Epithelial cell of proximal tubule (primary cell): ENCODE data around the gene MT1X. TPM values are rescaled to one million over a fixed set of nuclear protein-coding genes. Genes with fewer than 3 reads are reported as not detected.
A peak's percentile ranks its signal among the peaks of the same experiment; 100 is the strongest.
"Not testable (repeated sequence)": the region's sequence is repeated elsewhere in the genome, so short reads cannot be mapped to it uniquely, and the experiment has no call there.

ENCODE experiments used
- DNase-seq: peaks from one replicate; pipeline ENCODE4 v3.0.0-alpha.2; 2011; ENCODE audit warnings: low read depth
- H3K4me3 ChIP-seq: 2 replicates; pipeline ENCODE4 v1.5.1; 2011; ENCODE audit warnings: low read depth, mild to moderate bottlenecking, low read length
- total RNA-seq: library from RNA; depleted of rRNA; stranded (reverse); fragments of >200 nt; gene quantifications from 2 replicates; pipeline ENCODE4 v1.2.3, GENCODE V29; 2015
- TF ChIP-seq, protein P1 (sequence below): conservative IDR thresholded peaks from 2 replicates; pipeline ENCODE4 v1.5.1; 2012; ENCODE audit warnings: low read depth, mild to moderate bottlenecking, low read length

The MT1X gene
- total RNA-seq, 1 donor from 2014 or later = 132 TPM

DNA sequence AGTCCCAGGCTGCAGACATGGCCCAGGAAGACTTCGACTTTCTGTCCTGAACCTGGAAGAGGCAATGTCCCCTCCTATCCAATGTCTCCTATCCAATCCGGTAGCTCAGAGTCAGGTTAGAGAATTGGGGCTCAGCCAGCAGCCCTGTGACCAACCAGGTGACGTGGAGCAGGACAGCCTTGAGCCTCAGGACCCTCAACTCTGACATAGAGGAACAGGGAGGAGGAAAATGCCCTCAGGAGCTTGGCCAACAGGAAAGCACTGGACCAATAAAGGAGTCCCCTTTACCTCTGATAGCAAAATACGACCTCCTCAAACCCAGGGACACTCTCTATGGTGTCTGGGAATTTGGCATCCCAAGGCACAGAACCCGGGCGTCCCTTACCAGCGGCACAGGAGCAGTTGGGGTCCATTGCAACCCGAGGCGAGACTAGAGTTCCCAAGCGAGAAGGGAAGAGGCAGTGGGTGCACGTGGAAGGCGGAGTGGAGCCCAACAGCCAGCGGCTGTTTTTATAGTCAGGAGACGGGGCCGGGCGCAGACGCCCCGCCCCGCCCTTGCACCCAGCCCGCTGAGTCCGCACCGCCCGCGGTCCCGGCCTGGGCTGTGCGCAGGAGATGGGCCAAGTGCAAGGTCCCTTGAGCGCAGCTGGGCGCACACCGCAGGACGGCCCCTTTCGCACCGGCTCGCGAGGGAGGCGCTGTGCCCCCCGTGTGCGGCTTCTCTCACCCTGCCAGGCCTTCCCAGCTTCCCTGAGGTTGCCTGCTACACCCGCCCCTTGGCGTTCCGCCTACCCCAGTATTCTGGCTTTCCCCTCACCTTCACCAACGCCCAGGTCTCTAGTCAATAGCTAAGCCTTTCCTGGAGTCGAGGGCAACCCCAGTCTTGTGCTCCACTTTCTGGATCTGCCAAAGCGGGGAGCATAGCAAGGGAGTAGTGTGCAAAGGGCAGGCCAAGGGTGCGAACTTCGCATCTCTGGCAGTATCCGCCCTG, 14.4 kb upstream of the MT1X start, which contains the start of gene MT1G:
Gene MT1G, minus strand, starts transcription at position 485 of the 991 bp plus-strand sequence. Its CDS starts 72 bp downstream, at position 413.
- TF ChIP-seq, protein P1, sequence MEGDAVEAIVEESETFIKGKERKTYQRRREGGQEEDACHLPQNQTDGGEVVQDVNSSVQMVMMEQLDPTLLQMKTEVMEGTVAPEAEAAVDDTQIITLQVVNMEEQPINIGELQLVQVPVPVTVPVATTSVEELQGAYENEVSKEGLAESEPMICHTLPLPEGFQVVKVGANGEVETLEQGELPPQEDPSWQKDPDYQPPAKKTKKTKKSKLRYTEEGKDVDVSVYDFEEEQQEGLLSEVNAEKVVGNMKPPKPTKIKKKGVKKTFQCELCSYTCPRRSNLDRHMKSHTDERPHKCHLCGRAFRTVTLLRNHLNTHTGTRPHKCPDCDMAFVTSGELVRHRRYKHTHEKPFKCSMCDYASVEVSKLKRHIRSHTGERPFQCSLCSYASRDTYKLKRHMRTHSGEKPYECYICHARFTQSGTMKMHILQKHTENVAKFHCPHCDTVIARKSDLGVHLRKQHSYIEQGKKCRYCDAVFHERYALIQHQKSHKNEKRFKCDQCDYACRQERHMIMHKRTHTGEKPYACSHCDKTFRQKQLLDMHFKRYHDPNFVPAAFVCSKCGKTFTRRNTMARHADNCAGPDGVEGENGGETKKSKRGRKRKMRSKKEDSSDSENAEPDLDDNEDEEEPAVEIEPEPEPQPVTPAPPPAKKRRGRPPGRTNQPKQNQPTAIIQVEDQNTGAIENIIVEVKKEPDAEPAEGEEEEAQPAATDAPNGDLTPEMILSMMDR = no peak
- no peak for DNase-seq
- H3K4me3 ChIP-seq = peak within 1 kb of the TSS; percentile 53

DNA sequence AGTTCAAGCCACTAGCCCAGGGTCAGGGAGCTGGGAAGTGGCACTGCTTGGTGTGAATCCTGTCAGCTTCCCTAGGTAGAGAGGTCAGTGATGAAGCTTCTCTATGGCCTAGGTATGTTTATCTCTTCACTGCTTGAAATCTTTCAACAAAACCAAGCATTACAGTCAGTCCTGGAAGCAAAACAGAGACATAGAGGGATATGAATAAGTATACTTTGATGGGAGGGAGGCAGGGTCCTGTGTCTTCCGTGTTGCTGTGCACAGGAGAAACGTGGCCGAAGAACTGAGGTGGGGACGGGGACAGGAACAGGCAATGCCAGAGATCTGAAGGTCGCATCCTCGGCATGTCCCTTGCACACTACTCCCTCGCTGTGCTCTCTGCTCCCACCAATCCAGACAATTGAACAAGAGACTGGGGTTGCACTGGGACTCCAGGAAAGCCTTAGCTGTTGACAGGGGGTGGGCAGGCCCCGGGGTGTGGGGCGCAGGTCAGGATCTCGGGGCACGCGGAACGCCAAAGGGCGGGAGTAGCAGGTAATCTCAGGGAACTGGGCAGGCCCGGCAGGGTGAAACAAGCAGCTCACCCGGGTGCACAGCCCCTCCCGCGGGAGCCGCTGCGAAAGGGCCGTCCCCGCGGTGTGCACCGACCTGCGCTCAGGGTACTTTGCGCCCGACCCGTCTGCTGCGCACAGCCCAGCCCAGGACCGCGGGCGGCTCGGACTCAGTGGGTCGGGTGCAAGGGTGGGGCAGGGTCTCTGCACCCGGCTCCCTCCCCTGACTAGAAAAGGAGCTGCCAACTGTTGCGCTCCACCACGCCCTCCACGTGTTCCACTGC, 13.0 kb upstream of the MT1X start, which contains the start of gene MT1H:
Gene MT1H, plus strand, starts transcription at position 810 of the 835 bp plus-strand sequence. CDS start 71 bp downstream, outside the sequence.
- DNase-seq = no peak
- H3K4me3 ChIP-seq = peak within 1 kb of the TSS; percentile 7
- TF ChIP-seq, protein P1 = no peak

DNA sequence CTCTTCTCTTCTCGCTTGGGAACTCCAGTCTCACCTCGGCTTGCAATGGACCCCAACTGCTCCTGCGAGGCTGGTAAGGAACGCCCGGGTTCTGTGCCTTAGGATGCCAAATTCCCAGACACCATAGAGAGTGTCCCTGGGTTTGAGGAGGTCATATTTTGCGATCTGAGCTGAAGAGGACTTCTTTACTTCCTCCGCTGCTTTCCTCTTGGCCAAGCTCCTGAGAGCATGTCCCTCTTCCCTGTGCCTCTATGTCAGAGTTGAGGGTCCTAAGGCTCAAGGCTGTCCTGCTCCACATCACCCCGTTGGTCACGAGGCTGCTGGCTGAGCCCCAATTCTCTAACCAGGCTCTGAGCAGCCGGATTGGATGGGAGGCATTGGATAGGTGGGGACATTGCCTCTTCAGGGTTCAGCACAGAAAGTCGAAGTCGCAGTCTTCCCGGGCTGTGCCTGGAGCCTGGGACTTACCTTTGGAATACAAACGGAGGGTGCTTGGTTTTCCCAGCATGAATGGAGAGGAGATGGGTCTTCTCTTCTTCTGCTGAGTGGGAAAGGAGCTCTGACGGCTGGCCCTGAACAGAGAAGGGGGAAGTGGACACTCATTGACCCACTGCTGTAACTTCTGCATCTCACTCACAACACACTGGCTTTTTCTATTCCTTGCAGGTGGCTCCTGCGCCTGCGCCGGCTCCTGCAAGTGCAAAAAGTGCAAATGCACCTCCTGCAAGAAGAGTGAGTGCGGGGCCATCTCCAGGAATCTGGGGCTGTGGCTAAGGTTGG, 12.2 kb upstream of the MT1X start:
- DNase-seq = no peak
- TF ChIP-seq, protein P1 = no peak
- peak overlapping the region; percentile 7 for H3K4me3 ChIP-seq

DNA sequence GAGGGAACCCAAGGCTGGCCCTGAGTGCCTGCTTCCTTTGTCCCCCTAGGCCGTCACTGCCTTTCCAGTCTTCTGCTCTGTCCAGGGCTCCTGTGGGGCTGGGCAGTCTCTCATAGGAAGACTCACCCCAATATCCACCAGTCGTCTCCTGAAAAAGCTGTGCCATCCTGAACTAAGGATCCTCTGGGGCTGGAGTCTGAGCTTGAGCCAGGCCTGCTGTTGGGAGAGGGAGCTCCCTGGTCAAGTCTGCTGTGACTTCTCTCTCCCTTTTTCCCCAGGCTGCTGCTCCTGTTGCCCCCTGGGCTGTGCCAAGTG, 11.7 kb upstream of the MT1X start:
- TF ChIP-seq, protein P1 = no peak
- peak overlapping the region; percentile 7 for H3K4me3 ChIP-seq
- no peak for DNase-seq

DNA sequence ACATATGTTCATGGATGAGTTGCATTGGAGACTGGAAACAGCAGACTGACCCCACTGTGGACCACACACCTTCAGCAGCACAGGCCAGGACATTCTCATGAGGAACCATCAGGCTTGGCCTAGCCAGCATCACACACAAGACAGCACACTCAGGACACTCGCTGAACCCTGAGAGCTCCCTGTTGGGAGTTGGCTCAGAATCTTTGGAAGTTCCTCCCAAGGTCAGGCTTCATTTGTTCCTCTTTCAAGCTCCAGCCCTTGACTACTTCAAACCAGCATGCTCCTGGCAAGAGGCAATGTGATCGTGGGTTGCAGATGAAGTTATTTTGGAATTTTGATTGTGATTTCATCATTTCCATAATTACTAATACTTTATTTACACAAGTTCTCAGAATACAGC, 10.6 kb upstream of the MT1X start:
- not testable (repeated sequence) for H3K4me3 ChIP-seq, DNase-seq

DNA sequence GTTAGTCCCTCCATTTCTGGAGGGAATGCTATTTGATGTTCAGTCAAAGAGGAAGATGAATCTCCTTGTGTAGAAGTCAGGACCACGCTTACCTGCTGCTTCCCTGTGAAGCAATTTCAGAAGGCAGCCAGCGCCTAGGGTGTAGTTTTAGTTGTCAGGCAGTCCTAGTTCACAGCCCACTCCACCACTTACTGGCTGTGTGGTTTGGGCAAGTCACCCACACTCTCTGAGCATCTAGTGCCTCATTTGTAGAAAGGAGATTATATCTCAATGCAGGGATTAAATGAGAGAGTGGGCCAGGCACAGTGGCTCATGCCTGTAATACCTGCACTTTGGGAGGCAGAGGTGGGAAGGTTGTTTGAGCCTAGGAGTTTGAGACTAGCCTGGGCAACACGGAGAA, 10.1 kb upstream of the MT1X start:
- H3K4me3 ChIP-seq, DNase-seq: not testable (repeated sequence)

DNA sequence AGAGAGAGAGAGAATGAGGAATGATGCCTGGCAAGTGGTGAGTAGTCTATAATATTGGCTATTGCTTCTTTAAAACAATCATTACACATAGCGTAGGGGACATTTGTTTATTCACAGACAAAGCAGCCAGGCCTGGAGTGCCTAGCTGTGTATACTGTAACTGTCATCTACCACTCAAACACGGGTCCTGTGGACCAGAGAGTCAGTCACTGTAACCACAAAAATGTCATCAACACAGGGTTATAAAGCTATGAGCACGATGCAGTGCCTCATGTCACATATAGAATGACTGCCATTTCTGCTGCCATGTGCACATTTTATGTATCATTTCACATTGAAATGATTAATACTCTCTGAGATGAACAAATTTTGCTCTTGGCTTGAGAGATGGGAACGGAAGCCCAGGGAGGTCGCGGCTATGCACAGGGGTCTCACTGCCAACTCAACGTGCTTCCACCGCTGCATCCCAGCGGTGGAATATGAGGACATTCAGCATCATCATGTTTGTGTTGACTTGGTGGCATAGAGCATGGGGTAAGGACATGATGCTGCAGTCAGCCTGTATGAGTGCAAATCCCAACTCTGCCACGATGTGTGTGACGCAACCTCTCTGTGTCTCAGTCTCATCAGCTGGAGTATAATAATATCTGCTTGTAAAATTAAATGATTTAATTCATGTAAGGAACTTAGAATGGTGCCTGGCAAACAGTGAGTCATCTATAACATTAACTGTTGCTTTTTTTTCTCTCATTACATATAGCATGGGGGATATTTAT, 9.3 kb upstream of the MT1X start:
- no peak for DNase-seq
- no peak overlapping the region for H3K4me3 ChIP-seq
- TF ChIP-seq, protein P1 = no peak
